ENCODE results near the gene PKD2L2. TPM values are rescaled to one million over a fixed set of nuclear protein-coding genes. Genes with fewer than 3 reads are reported as not detected.

PKD2L2 gene
- polyA plus RNA-seq, 1 donor from 2014 or later: not detected

DNA sequence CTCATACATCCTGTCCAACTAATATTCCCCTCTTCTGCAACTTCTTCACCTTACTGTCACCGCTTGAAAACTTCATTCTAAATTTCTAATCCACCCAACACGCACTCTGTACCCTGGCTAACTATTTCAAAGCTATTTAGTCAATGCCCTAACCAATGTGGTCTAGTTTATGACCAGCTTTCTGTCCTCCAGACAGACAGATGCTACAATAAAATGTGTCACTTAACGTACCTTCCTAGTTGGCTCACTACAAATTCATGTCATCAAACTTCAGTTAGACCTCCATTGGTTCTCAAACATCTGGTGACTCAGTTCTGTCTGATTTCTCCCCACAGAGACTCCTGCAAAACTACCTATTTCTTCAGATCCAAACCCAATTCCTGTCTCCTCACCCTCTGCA, 86.0 kb downstream of the PKD2L2 start:
- no peaks in the 10 kb centered on the region for H3K27me3 ChIP-seq (ENCODE audit: insufficient read depth, low read depth, low read length)
- H3K4me3 ChIP-seq (ENCODE audit: low read length): no peak overlapping the region
- H3K4me2 ChIP-seq (ENCODE audit: low read length): no peak overlapping the region
- H3K9ac ChIP-seq (ENCODE audit: low read length): no peak overlapping the region
- no peaks in the 10 kb centered on the region for H3K9me3 ChIP-seq (ENCODE audit: low read length)
- H4K20me1 ChIP-seq (ENCODE audit: insufficient read depth): no peaks in the 10 kb centered on the region
- H3F3A ChIP-seq (ENCODE audit: insufficient read depth, low read length, poor library complexity, severe bottlenecking): no peaks in the 10 kb centered on the region
- H3K36me3 ChIP-seq (ENCODE audit: insufficient read depth, low read length): peaks cover 4% of the 10 kb centered on the region
- TF ChIP-seq POLR2AphosphoS5 (IDR thresholded peaks at IDR 0.05): no peak
- TF ChIP-seq RAD21 (conservative IDR thresholded peaks at IDR 0.05): no peak
- no peaks in the 10 kb centered on the region for H3K9me2 ChIP-seq (ENCODE audit: insufficient read depth, low read length)
- H2AFZ ChIP-seq (ENCODE audit: low read depth, low read length): no peak overlapping the region
- no peaks in the 10 kb centered on the region for H3K79me2 ChIP-seq (replicated peaks; ENCODE audit: insufficient read depth, low read length)
- no peak overlapping the region for H3K27ac ChIP-seq (ENCODE audit: low read length)

DNA sequence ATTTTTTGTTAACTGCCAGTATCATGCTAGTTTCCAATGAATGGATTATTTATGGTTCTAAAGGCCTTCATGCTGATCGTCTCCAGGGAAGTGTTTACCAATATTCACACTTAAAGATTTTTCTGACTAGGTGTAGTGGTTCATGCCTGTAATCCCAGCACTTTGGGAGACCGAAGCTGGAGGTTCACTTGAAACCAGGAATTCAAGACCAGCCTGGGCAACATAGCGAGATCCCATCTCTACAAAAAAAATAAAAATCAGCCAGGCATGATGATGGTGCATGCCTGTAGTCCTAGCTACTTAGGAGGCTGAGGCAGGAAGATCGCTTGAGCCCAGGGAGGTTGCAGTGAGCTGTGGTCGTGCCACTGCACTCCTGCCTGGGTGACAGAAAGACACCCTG, 100.2 kb downstream of the PKD2L2 start:
- Histone ChIP-seq H3K9me2 (ENCODE audit: insufficient read depth, low read length) (no peaks in the 10 kb centered on the region), H3F3A (ENCODE audit: insufficient read depth, low read length, poor library complexity, severe bottlenecking) (no peaks in the 10 kb centered on the region), H3K9ac (ENCODE audit: low read length) (no peak overlapping the region), H3K4me2 (ENCODE audit: low read length) (no peak overlapping the region), H3K36me3 (ENCODE audit: insufficient read depth, low read length) (no peaks in the 10 kb centered on the region), H3K79me2 (replicated peaks; ENCODE audit: insufficient read depth, low read length) (no peaks in the 10 kb centered on the region), H2AFZ (ENCODE audit: low read depth, low read length) (no peak overlapping the region), H4K20me1 (ENCODE audit: insufficient read depth) (no peaks in the 10 kb centered on the region), H3K9me3 (ENCODE audit: low read length) (no peaks in the 10 kb centered on the region), H3K4me3 (ENCODE audit: low read length) (no peak overlapping the region), H3K27me3 (ENCODE audit: insufficient read depth, low read depth, low read length) (no peaks in the 10 kb centered on the region), H3K27ac (ENCODE audit: low read length) (no peak overlapping the region)
- no peak for TF ChIP-seq EZH2 (IDR thresholded peaks at IDR 0.05; ENCODE audit: borderline replicate concordance, insufficient read depth, low read length, poor library complexity, severe bottlenecking)
- TF ChIP-seq, protein P1, sequence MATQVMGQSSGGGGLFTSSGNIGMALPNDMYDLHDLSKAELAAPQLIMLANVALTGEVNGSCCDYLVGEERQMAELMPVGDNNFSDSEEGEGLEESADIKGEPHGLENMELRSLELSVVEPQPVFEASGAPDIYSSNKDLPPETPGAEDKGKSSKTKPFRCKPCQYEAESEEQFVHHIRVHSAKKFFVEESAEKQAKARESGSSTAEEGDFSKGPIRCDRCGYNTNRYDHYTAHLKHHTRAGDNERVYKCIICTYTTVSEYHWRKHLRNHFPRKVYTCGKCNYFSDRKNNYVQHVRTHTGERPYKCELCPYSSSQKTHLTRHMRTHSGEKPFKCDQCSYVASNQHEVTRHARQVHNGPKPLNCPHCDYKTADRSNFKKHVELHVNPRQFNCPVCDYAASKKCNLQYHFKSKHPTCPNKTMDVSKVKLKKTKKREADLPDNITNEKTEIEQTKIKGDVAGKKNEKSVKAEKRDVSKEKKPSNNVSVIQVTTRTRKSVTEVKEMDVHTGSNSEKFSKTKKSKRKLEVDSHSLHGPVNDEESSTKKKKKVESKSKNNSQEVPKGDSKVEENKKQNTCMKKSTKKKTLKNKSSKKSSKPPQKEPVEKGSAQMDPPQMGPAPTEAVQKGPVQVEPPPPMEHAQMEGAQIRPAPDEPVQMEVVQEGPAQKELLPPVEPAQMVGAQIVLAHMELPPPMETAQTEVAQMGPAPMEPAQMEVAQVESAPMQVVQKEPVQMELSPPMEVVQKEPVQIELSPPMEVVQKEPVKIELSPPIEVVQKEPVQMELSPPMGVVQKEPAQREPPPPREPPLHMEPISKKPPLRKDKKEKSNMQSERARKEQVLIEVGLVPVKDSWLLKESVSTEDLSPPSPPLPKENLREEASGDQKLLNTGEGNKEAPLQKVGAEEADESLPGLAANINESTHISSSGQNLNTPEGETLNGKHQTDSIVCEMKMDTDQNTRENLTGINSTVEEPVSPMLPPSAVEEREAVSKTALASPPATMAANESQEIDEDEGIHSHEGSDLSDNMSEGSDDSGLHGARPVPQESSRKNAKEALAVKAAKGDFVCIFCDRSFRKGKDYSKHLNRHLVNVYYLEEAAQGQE (IDR thresholded peaks at IDR 0.05; ENCODE audit: borderline replicate concordance): no peak
- TF ChIP-seq MXI1 (conservative IDR thresholded peaks at IDR 0.05; ENCODE audit: poor library complexity, severe bottlenecking): no peak

Other genes starting within 250 kb of the PKD2L2 start
- gene KLHL3, start 153.4 kb upstream of the PKD2L2 start, polyA plus RNA-seq: 10.9 and 12.9 TPM in 2 replicates
- 73.7 and 80.3 TPM in 2 replicates for gene HNRNPA0, start 135.1 kb upstream of the PKD2L2 start, polyA plus RNA-seq
- not detected in 2 replicates for gene MYOT, start 21.6 kb upstream of the PKD2L2 start, polyA plus RNA-seq
- gene FAM13B, start 143.6 kb downstream of the PKD2L2 start, polyA plus RNA-seq: 51.9 and 61.6 TPM in 2 replicates
- gene WNT8A, start 194.6 kb downstream of the PKD2L2 start, polyA plus RNA-seq: 0.26 and 0.60 TPM in 2 replicates
- gene NME5, start 250.0 kb downstream of the PKD2L2 start, polyA plus RNA-seq: 12.8 and 17.0 TPM in 2 replicates

Measured in neural cell (in vitro differentiated cells).